ENCODE results near the gene RAB21.
"Not testable (repeated sequence)": the region's sequence is repeated elsewhere in the genome, so short reads cannot be mapped to it uniquely, and the experiment has no call there.

RAB21 gene

GRCh38 chr12:71797531-71797930, 42.9 kb downstream of the RAB21 start:
- peak; percentile 60 for DNase-seq (ENCODE audit: low read depth)

GRCh38 chr12:71799106-71799505, 44.4 kb downstream of the RAB21 start:
- DNase-seq (ENCODE audit: low read depth): peak; percentile 16

- DNase-seq (ENCODE audit: low read depth): no peak
Observed at GRCh38 chr12:71800177-71800576, 45.5 kb downstream of the RAB21 start.

- DNase-seq (ENCODE audit: low read depth): no peak
Observed at GRCh38 chr12:71804505-71804904, 49.8 kb downstream of the RAB21 start.

- DNase-seq (ENCODE audit: low read depth): no peak
Observed at GRCh38 chr12:71810921-71811320, 56.3 kb downstream of the RAB21 start.

GRCh38 chr12:71815242-71815641, 60.6 kb downstream of the RAB21 start:
- DNase-seq (ENCODE audit: low read depth): not testable (repeated sequence)

GRCh38 chr12:71822088-71822487, 67.4 kb downstream of the RAB21 start:
- DNase-seq (ENCODE audit: low read depth): not testable (repeated sequence)

GRCh38 chr12:71828813-71829212, 74.2 kb downstream of the RAB21 start:
- no peak for DNase-seq (ENCODE audit: low read depth)

GRCh38 chr12:71837356-71837755, 82.7 kb downstream of the RAB21 start:
- DNase-seq (ENCODE audit: low read depth): no peak

GRCh38 chr12:71838231-71838630, 83.6 kb downstream of the RAB21 start:
- DNase-seq (ENCODE audit: low read depth): no peak

GRCh38 chr12:71838676-71839075, 84.0 kb downstream of the RAB21 start:
- DNase-seq (ENCODE audit: low read depth): no peak

GRCh38 chr12:71840231-71840847, 85.7 kb downstream of the RAB21 start:
- DNase-seq (ENCODE audit: low read depth): peak; percentile 71

GRCh38 chr12:71846322-71846940, 91.8 kb downstream of the RAB21 start:
- DNase-seq (ENCODE audit: low read depth): peak; percentile 17

- no peak for DNase-seq (ENCODE audit: low read depth)
Observed at GRCh38 chr12:71848212-71848611, 93.5 kb downstream of the RAB21 start.

GRCh38 chr12:71849109-71849851, 94.6 kb downstream of the RAB21 start:
- DNase-seq (ENCODE audit: low read depth): no peak
